GM21381 (cell line): Measurements from ENCODE around the gene CHD9.

ENCODE experiments used
- ATAC-seq: cut with Tn5 transposase; IDR thresholded peaks from one replicate; pipeline ENCODE4 v1.9.1; 2021; ENCODE audit warnings: mild to moderate bottlenecking, moderate library complexity; ENCODE audit not compliant: unreplicated experiment

Gene CHD9

GRCh38 chr16:53129281-53130158 is 74.7 kb downstream of the CHD9 start:
- no peak for ATAC-seq

GRCh38 chr16:53130159-53131049 is 75.6 kb downstream of the CHD9 start:
- ATAC-seq, result peak; percentile 80

- ATAC-seq, result peak; percentile 4
Observed at GRCh38 chr16:53131050-53131362, 76.2 kb downstream of the CHD9 start.

- ATAC-seq, result peak; percentile 20
Observed at GRCh38 chr16:53131363-53132071, 76.7 kb downstream of the CHD9 start.

DNA sequence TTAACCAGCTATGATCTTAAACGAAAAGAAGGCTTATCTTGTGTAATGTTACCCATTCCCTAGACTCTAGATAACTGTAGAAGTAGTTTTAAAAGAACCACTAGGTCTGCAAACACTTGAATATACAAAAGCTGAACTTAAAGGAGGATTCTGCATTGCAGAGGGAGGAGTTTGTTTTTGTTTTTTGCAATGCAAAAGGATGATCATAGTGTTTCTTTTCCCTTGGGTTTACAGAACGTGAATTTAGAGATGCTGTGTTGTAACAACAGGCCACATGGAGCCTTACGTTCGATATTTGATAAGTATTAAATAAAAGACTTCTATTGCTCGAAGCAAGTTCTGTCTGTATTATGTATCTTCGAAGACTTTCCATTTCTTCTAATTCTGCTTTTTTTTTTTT is 77.6 kb downstream of the CHD9 start:
- ATAC-seq, result no peak

- no peak for ATAC-seq
Observed at GRCh38 chr16:53135329-53135728, 80.5 kb downstream of the CHD9 start.

- ATAC-seq, result no peak
Observed at GRCh38 chr16:53142823-53143568, 88.2 kb downstream of the CHD9 start.

GRCh38 chr16:53147500-53148065 is 92.8 kb downstream of the CHD9 start:
- no peak for ATAC-seq

DNA sequence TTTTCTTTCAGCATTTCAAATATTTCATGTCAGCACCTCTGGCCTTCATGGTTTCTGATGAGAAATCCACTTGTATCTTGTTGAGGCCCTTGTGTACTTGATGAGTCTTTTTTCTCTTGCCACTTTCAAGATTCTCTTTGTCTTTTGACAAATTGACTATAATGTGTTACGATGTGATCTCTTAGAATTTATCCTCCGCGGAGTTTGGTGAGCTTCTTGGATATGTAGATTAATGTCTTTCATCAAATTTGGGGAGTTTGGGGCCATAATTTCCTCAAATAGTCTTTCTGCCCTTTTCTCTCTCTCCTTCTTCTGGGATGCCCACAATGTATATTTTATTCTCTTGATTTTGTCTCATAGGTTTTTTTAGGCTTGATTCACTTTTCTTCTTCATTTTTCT is 96.0 kb downstream of the CHD9 start:
- ATAC-seq, result no peak

- ATAC-seq, result peak; percentile 52
Observed at GRCh38 chr16:53152329-53152728, 97.5 kb downstream of the CHD9 start.

DNA sequence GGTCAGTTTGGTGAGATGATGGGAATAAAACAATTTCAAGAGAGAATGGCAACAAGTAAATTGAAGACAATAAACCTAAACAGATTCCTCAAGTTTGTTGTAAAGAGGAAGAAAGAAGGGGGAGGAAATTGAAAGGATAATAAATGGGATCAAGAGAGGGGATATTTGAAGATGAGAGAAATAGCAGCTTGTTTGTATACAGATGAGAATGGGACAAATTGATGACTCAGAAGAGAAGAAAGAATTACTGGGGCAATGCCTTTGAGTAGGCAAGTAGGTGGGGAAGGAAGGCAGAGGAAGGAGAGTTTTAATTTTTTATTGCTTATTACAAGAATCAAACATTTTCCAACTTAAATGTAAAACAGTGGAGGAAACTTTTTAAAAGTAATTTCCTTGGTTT is 98.3 kb downstream of the CHD9 start:
- no peak for ATAC-seq

- no peak for ATAC-seq
Observed at GRCh38 chr16:53154513-53154912, 99.7 kb downstream of the CHD9 start.

DNA sequence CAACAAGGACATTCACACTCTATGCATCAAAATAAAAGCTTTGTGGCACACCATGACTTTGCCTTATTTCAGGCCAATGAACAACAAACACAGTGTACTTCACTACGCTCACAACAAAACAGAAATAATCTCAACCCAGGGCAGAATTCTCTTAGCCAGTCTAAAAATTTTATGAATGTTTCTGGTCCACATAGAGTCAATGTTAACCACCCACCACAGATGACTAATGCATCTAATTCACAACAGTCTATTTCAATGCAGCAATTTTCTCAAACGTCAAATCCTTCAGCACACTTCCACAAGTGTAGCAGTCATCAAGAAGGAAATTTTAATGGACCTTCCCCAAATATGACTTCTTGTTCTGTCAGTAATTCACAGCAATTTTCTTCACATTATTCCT is 101.7 kb downstream of the CHD9 start:
- no peak for ATAC-seq

DNA sequence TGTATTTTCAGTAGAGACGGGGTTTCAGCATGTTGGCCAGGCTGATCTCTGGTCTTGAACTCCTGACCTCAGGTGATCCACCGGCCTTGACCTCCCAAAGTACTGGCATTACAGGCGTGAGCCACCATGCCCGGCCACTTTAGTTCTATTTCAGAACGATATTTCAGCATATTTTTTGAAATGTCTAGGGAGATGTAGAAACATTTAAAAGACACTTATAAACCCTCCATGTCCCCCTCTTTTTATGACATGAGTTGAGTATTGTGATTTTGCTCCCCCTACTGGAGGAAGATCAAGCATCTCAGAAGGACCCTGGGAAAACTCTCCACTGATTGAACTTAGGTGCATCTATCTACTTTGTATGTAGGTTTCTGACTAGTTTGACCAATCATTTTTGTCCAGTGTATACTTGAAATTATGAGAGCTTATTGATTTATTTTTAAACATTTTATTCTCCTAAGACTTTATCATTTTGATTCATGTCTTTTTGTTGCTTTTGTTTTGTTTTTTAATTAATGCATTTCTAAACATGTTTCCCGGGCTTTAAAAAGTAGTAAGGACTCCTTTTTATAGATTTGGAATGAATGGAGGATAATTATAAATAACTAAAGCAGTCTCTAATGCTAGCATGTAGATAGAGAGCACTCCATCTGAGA is 105.1 kb downstream of the CHD9 start:
- ATAC-seq, result no peak

- no peak for ATAC-seq
Observed at GRCh38 chr16:53166099-53166498, 111.3 kb downstream of the CHD9 start.

DNA sequence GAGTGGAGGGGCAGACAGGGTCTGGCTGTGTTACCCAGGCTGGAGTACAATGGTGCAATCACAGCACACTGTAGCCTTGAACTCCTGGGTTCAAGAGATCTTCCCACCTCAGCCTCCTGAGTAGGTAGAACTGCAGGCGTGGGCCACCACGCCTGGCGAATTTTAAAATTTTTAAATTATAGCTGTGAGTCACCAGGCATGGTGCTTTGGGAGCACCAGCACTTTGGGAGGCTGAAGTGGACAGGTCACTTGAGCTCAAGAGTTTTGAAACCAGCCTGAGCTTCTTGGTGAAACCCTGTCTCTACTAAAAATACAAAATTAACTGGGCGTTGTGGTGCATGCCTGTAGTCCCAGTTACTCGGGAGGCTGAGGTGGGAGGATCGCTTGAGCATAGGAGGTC is 114.0 kb downstream of the CHD9 start:
- no peak for ATAC-seq

- ATAC-seq, result no peak
Observed at GRCh38 chr16:53172517-53172916, 117.7 kb downstream of the CHD9 start.

DNA sequence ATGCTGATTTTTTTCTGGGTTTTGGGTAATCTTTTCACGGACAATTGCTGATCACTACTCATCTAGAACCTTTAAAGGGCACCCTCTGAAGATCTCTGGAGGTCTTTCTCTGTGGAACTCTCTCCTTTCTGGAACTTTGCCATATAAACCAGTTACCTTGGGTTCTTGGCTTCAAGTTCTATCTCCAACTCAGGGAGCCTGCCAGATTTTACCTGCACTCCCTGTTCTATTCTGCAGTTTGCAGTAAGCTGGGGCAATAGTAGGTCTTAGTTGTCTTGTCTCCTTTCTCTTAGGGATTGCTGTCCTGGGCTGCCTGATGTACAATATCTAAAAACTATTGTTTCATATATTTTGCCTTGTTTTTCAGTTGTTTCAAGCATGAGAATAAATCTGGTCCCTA is 120.3 kb downstream of the CHD9 start:
- no peak for ATAC-seq

GRCh38 chr16:53176434-53176833 is 121.6 kb downstream of the CHD9 start:
- ATAC-seq, result no peak

- no peak for ATAC-seq
Observed at GRCh38 chr16:53183442-53183841, 128.7 kb downstream of the CHD9 start.
